NOMO-1 treated with DMSO at 0.1 percent for 48 hours (cell line): ENCODE data around the gene MAPK4.
"Not testable (repeated sequence)": the region's sequence is repeated elsewhere in the genome, so short reads cannot be mapped to it uniquely, and the experiment has no call there.

Experiments
- DNase-seq: peaks from one replicate; lab custom pipeline; 2025; ENCODE audit not compliant: unreplicated experiment; lab: John Stamatoyannopoulos, UW

The MAPK4 gene

DNA sequence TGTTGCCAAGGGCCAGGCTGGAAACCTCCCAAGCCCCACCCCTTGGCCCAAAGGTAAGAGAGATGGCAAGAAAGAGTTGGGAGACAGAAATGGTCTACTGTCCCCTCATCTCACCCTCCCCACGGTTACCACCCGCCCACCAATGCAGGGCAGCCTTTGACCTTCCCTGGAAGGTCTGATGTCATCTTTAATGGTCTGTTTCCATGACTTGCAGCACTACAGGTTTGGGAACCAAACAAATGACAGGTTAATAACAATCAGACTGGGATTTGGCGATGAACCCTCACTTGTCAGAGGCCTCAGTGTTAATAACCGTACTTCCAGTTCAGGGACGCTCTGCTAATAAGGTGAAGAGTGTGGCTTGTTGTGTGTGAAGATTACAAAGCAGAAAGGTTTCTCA is 189.5 kb downstream of the MAPK4 start:
- DNase-seq = no peak

DNA sequence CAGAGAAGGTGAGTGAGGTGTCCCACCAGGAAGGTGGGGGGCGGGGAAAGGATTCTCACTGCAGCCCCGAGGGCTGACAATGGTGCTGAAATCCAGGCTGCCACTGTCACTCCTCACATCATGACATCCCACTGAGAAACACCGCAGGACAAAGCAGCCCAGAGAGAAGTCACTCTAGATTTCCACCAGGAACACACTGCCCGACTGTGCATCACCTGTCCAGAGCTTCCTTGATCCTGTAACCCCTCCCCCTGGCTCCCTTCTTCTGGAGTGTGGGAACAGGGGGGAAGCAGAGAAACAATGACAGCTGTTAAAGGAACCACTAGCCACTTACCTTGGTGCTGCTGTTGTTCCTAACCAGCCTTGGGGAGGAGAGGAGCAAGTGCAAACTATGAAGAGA is 190.1 kb downstream of the MAPK4 start:
- no peak for DNase-seq

DNA sequence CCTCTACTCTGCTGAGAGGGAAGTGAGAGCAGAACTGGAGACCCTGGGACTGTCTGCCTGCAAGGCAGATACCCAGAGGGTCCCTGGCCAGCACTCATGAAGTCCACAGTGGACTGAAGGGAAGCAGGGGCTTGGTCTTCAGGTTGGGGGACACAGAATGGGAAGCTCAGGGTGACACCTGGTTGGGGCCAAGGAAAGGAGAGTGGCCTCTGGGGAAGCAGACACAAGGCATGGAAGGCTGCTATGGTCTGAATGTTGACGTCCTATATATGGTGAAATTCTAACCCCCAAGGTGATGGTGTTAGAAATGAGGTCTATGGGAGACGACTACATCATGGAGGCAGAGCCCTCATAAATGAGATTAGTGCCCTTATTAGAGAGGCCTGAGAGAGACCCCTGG is 190.7 kb downstream of the MAPK4 start:
- DNase-seq = no peak

DNA sequence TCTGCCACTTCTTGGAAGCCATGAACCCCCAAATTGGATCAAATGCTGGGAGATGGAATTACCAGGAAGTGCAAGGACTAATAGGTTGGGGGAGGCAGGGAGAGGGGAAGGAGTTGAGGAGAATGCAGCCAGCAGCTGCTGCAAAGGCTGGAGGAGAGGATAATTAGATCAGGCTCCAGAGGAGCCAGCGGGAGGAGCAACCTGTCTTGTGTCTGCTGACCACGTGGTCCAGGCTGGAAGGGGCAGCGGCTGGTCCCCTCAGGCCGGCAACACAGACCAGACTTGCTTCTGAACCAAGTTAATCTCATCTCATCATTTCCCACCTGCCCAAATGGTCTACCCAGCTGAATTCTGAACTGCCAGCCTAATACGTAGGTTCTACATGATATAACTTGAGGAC is 191.6 kb downstream of the MAPK4 start:
- DNase-seq = no peak

DNA sequence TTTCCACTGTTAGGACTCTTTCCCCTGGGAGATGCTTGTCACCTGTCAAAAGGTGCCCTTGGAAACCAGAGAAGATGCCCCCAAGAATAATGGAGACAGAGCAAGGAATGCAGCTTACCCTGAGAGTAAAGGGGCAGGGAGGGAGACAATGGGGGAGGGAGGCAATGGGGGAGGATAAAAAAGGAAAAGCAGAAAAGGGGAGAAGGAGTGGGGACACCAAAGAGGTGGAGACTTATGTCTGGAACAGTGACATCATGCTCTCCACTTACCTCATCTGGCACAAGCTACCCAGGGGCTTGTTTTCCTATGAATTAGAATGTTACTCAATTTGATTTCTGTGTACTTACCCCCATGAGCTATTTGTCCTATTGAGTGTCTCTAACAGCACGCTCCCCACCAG is 192.1 kb downstream of the MAPK4 start:
- no peak for DNase-seq

DNA sequence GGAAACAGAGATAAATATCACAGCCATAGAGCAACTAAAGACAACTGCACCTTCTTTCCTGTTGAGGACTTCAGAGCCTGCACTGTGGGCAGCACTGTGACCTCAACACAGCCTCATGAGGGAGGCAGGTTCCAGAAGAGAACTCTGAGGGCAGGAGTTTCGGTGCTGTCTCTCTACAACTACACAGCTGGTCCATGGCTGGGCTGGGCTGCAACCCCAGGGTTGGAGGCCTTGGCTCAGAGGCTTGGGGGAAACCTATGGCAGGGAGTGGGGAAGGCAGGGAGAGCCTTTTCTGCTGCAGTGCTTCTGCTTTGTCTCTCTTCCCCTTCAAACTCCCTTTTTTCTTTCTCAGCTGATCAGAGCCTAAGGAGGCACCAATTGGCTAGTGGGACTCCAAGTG is 193.4 kb downstream of the MAPK4 start:
- DNase-seq = no peak

DNA sequence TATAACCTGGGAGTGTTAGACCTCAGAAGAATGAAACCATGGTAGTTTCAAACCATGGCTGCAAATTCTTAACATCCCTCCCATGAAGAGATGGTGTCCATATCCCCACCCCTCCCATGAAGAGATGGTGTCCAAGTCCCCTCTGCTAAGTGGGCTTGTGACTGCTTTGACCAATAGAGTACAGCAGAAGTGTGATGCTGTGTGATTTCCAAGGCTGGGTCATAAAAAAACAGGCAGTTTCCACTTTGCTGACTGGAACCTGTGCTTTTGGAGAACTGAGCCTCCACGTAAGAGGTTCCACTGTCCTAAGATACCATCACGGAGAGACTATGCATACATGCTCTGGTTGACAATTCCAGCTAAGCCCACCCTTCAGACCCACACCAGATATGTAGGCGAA is 194.4 kb downstream of the MAPK4 start:
- DNase-seq = no peak

DNA sequence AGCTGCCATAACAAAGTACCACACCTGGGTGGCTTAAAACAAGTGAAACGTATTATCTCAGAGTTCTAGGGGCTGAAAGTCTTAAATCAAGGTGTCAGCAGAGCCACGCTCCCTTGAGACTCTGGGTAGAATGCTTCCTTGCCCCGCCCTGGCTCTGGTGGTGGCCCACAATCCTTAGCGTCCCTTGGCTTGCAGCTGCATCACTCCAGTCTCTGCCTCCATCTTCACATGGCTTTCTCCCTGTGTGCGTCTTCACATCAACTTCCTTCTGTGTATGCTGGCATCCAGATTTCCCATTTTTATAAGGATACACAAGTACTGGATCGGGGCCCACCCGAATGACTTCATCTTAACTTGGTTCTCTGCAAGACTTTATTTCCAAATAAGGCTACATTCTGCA is 197.5 kb downstream of the MAPK4 start:
- no peak for DNase-seq

DNA sequence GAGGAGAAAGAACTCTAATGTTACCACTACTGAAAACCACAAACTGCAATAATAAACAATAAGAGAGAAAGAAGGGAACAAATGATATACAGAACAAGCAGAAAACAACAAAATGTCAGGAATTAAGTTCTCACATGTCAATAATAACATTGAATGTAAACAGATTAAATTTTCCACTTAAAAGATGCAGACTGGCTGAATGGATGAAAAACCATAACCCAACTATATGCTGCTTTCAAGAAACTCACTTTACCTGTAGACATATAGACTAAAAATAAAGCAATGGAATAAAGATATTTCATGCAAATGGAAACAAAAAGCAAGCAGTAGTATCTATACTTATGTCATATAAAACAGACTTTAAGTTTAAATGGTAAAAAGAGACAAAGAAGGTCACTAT is 209.6 kb downstream of the MAPK4 start:
- DNase-seq = no peak

DNA sequence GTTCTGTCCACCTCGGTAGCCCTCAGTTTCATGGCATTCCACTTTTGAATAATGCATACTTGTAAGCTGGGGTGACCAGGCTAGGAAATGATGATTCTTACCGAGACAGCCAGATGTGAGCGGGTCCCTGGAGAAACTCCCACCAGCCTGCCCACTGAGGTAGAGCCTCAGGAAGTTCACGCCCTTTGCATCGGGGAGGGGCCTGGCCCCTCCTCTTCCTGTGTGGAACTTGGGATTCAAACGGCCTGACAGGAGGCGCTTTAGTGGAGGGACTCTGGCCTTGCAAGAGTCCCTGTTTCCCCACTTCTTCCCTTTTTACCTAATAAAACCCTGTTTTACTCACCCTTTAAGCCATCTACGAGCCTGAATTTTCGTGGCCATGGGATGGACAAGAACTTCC is 215.3 kb downstream of the MAPK4 start:
- no peak for DNase-seq

DNA sequence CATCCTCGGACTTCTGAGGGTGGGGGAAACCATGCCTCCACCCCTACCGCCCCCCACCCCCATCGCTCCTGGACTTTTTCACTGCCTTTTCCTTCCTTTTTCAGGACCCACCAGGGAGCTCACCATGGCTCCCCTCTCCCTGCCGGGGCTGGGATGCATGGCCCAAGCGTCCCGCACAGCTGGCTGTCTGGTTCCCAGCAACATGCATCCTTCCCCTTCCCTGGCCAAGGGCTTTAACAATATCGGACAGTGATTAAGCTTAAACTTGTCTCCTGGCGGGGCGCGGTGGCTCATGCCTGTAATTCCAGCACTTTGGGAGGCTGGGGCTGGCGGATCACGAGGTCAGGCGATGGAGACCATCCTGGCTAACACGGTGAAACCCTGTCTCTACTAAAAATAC is 215.8 kb downstream of the MAPK4 start:
- no peak for DNase-seq

DNA sequence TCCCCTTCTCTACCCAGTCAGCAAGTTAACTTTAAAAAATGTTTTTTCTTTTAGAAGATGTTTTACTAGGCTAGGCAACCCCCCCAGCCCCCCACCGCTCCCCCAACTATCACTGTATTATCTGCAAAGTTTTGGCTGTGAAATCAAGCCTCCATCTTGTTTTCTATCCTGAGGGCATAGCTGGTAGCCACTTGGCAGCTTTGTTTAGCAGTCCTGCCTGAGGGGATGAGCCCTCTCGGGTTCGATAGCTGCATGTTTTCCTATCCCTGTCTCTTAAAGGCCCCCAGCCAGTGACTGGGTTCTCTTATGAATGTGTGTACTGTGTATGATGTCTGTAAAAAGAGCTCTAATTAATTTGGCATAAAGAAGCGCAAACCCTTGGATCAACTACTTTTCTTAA is 216.5 kb downstream of the MAPK4 start:
- DNase-seq = no peak

DNA sequence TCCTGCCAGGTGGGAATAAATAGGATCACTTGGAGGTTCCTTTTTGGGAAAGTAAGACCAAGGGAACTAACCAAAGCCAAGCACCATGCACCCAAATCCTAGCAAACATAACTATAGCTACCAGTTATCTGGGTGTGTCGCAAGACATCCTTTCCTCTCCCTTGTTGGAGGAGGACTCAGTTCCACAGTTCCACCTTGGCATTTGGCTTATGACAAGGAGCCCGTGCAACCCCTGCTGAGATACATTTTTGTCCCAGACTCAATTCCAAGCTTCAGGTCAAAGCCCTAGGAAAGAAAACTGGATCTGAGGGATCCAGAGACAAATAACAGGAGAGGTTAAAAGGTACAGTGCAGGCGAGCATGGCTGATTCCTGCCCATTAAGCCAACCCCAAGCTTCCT is 219.1 kb downstream of the MAPK4 start:
- not testable (repeated sequence) for DNase-seq
